GM19193 (cell line): ENCODE results near the gene SLC24A4.

Source experiments
- POLR2A ChIP-seq: IDR thresholded peaks from 4 replicates; pipeline ENCODE4 v1.6.1; 2011; ENCODE audit not compliant: insufficient read depth, insufficient read length; ENCODE audit errors: extremely low read depth

SLC24A4 gene

DNA sequence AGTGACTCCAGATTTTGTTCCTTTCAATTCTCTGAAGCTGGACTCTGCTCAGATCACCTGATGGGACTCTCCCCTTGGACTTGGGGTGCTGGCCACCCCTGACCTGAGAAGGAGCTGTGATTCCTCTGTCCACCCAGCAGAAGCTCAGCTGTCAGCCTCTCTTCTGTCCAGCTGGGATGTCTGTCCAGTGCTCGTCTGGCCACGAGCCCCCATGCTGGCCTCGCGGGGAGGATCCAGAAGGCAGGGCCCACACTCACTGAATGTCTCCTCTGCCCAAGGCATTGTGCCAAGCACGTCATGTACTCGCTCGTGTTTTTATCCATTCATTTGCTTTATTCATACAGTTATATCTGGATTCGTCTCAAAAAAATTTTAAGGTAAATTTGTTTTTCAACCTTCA lies 14.2 kb upstream of the SLC24A4 start:
- TF ChIP-seq POLR2A, result no peak

DNA sequence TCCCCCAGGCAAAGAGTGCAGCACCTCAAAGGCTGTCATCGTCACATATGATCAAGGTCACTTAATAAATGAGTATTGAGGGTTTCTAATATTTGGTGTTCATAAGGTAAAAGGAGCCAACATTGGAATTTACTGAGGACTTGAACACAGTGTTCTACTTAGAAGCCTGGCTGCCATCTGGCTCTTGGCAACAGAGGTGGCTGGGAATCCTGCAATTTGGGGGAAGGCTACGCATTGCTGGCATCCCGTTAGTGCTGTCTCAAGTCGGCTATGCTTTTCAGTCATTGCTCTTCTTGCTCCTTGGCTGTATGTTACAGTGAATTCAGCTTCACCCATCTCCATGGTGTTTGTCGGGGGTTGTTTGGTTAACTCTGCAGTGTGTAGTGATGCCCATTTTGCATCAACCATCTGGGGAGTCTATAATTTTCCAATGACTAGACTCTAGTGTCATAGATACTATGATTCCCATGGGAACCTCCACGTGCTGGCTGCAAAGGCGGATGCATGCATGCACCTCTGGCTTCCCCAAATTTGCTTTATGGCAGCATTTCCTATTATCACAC lies 12.9 kb upstream of the SLC24A4 start:
- no peak for TF ChIP-seq POLR2A

DNA sequence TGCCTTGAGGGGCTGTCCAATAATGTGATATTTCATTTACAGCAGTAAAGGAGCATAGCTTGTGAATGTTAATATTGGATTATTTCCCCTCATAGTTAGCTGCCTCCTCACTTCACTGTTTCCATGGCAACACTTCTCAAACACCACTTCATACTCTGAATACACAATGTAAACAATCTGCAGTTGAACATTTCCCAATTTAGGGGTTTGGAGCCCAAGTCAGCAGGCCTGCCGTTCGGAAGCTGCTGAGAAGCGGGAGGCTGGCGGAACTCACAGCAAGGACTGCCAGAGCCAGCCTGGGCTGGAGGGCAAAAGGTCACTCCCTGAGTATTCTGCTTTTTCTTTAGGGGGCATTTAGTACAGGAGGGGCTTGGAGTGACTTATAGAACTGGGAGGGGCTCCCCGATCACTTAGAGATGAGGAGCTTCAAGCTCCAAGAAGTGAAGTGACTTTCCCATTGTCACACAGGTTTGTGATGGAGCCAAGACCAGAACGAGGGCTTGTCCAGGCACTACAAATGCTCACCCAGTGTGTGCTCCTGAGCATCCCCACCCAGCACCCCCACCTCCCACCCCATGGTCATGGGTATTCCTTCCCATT lies 12.1 kb upstream of the SLC24A4 start:
- TF ChIP-seq POLR2A, result no peak

DNA sequence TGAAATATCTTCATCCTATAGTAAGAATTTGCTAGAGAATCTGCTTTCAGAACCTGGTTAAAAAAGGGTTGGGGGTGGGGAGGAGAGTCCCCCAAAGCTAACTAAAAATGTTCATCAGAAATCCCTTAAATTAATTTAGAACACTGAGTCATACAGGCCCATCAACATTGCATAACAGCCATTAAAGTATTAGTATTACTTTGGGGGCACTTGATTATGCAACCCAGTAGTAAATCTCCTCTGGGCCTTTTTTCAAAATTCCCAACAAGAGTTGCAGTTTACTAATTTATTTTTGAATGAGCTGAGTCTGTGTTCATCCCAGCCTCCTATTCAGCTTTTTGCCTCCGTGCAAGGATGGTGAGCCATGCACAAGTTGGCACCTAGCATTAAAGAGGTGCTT lies 8.8 kb upstream of the SLC24A4 start:
- no peak for TF ChIP-seq POLR2A

DNA sequence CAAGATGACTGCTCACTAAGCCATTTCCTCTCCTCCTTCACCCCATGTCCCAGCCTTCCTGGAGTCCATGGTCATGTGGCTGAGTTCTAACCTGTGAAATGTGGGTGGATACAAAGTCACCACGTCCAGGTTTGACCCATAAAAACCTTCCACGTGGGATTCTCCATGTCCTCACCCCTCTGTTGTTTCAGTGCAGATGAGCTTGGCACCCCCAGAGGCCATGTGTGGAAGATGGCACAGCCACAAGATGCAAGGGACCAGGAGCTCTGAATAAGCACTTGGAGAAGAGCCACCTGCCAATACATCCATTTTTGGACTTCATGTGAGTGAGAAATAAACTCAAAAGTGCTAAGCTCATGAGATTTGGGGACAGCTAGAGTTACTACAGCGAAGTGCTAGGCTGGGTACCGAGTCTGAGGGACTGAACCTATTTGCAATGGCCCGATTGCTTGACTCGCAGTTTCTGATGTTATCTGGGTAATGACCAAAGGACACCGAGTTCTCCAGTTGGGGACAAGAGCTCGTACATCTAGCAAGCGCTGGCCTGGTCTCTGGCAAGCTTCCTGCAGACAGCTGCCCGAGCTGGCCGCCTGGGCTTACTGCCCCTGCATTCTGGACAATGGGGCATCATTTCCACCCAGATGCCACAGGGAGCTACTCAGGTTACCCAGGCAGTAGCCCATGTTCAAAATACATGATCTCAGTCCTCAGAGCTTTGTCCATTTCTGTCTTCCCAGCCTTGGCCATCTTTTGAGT lies 7.7 kb upstream of the SLC24A4 start:
- no peak for TF ChIP-seq POLR2A

DNA sequence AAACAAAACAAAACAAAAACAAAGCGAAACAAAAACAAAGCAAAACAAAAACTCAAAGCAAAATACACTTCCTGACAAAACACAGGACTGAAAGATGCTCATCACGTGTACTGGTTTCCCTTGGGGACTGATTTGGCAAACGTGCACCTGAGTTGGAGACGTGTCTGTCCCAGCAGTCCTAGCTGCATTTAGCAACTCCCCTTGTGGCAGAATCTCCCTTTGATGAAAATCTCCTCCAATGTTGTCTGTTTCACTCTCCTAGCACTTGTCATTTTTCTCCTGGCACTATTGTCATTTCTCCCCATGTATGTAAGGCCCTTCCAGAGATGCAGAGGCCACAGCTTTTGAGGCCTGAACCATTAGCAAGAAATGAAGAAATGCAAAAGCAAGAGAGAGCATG lies 6.8 kb upstream of the SLC24A4 start:
- TF ChIP-seq POLR2A, result no peak

DNA sequence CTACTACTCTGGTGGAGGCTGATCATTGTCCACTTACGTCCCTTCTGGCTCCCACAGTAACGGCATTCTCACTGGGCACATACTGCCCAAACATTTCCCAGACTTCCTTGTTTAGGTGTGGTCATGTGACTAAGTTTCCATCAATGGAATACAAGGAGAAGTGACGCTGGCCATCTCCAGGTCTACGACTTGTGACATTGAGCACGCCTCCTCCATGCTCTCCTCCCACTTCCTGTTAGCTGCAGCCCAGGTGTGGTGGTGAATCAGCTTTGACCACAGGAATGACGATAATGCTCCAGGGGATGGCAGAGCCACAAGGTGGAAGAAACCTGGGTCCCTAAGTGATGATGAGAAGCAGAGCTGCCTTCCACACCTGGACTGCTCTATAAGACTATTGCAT lies 6.0 kb upstream of the SLC24A4 start:
- TF ChIP-seq POLR2A, result no peak

DNA sequence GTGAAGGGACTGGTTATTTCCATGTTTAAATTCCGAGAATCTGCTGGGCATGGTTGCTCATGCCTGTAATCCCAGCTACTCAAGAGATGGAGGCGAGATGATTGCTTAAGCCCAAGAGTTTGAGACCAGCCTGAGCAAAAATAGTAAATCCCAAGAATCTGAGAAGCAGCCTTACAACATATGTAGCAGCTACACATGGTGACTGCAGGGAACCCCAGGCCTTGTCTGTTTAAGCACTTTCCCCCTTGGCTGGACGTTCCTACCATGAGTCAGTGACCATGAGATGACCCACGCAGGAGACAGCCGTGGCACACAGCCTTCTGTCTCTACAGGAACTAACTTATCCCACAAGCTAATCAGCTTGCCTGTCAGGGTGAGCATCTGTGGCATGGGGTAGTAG lies 5.5 kb upstream of the SLC24A4 start:
- no peak for TF ChIP-seq POLR2A

DNA sequence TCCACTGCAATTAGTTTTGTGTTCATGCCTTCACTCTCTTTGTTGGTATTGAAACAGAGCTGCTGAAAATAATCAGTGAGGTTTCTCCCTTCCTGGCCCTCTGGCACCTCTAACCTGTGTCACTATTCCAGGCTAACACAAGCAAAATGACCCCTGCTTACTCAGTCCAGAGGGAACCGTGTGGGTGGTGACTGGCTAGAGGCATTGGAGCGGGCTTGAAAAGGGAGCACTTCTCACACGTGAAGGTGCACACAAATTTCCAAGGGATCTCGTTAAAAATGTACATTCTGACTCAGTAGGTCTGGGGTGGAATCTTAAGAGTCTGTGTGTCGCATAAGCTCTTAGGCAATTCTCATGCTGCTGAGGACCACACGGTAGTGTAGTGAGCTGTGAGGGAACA lies 1.3 kb upstream of the SLC24A4 start:
- TF ChIP-seq POLR2A, result no peak

DNA sequence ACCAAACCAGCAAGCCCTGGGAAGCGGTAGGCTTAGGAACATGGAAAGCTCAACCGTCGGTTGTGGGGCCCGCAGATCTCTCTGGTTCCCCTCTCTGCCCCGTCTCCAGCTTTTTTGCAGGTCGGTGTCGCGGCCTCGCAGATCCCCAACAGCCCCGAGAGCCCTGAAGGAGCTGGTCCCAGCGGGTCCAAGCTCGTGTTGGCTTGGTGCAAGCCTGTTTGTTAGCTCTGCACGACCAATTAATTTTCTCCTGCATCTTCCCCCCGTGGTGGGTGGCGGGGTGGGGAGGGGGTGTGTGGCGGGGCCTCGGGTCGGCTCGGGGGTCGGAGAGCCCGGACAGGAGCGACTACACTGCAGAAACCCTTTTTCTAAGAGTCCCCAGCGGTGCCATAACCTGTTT lies 449 bp upstream of the SLC24A4 start:
- no peak for TF ChIP-seq POLR2A

DNA sequence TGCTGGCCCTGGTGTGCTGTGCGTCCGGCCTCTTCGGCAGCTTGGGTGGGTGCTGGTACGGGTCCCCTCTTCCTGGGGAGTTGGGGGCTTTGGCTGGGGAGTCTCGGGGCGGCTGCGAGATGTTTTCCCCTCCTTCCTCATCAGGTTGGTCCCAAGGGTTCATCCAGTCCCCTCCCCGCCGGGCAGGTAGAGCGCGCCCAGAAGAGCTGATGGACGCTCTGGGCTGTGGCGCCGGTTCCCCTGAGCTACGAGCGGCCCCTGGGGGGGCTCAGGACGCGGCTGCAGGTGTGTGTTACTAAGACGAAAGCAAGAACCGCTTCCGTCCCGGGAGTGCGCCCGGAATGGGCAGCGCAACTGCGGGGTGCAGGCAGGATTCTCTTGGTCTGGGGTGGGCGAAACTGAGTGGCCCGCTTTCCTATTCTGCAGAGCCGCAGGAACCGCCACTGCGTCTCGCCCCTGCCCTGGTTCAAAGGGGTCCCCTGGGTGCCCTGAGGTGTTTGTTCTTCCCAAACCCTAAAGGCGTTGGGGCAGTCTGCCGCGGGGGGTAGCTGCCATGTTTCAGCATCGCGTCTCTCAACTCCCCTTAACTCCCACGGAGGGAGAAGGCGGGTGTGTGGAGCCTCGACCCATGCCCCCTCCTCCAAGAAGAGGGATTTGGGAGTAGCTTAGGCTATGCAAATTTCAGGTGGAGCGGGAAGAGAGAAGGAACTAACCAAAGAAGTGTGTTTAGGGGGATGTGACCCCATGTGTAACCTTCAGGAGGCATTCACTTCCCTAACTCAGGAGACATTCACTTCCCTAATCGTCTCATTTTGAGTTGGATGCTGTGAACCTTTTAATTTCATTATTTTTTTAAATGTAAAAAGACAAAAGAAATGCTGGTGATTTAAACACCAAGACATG lies 1.2 kb downstream of the SLC24A4 start:
- TF ChIP-seq POLR2A, result no peak

DNA sequence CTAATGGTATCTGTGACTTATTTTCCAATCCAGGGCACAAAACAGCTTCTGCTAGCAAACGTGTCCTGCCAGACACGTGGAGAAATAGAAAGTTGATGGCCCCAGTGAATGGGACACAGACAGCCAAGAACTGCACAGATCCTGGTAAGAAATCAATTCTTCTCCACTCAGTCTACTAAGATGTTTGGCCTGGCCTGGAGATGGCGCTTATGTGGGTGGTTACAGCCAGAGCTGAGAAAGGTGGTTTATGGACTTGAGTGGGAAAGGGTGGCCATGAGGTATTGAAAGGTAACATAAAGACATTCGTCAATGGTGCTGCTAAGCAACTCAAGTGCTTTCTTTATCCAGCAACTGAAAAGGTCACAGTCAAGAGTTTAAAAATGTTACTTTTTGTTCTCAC lies 2.9 kb downstream of the SLC24A4 start:
- TF ChIP-seq POLR2A, result no peak

DNA sequence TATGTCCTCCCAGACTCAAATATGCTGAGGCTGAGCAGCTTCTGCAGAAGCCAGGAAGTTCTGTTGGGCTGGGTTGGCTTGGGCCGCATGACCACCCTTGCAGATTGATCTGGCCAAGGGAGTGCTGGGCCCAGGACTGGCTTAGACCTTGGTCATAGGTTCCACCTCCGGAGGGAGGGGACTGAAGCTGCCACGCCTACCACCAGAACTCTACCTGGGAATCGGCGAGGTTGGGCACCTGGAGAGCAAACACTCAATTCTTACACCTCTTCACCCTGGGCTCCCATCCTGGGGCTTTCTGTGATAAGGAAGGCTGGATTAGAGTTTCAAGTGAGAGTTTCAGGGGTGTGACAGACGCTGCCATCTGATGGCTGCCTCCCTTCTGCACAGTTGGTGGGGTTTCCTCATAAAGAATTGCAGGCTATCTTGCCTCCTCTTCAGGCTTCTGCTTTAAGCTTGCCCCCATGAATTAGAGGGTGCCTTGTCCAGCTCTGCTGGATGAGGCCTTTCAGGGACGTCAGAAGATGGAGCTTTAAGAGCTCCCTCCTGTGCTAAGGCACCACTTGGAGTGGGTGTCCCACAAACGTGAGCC lies 5.8 kb downstream of the SLC24A4 start:
- no peak for TF ChIP-seq POLR2A

DNA sequence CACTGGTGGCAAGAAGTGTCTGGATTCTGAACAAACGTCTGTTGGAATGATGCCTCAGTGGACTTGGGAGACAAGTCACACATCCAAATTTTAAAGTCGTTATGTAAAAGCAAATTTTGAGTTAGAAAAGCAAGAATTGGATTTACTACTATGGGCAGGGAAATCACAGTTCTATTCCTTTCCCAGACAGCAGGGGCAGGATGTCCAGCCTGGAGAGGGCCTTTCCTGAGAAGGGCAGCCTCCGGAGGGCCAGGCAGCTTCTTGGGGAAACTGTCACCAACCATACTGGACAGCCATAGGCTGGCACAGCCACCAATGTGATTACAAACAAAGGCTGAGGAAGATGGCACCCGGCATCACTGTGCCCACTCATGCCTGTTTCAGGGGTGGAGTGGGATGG lies 11.1 kb downstream of the SLC24A4 start:
- no peak for TF ChIP-seq POLR2A

DNA sequence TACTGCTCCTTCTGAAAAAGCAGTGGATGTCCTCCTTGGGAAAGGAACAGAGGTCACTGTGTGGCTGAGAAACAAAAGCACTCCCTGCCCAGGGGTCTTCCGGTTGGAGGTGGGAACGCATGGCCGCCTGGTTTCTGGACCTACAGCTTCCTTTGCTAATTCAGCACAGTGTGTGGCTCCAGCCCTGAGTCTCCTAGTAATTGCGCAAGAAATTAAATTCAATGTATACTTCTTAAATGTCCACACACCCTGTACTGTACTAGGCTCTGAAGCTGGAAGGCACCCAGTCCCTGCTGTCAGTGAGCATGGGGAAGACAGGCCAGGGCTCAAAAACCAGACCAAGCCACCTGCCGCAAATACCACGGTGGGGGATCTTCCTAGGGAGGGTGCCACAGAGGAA lies 13.4 kb downstream of the SLC24A4 start:
- no peak for TF ChIP-seq POLR2A
